ENCODE data around the gene EXOC8.
A peak's percentile ranks its signal among the peaks of the same experiment; 100 is the strongest.

EXOC8 gene

GRCh38 chr1:231348442-231348841 is 10.8 kb upstream of the EXOC8 start:
- no peak overlapping the region for H3K4me3 ChIP-seq (ENCODE audit: low read length)
- no peak overlapping the region for H2AFZ ChIP-seq (ENCODE audit: low read depth, low read length)
- no peaks in the 10 kb centered on the region for H3K27me3 ChIP-seq (ENCODE audit: low read depth, low read length)
- no peak overlapping the region for H3K27ac ChIP-seq (ENCODE audit: low read length)
- H3K4me2 ChIP-seq (ENCODE audit: low read length), result no peak overlapping the region
- H3K9me3 ChIP-seq (ENCODE audit: insufficient read depth, low read length), result no peaks in the 10 kb centered on the region
- no peaks in the 10 kb centered on the region for H4K20me1 ChIP-seq (ENCODE audit: insufficient read depth, low read length)
- TF ChIP-seq CTCF (IDR thresholded peaks at IDR 0.05; ENCODE audit: low read depth, low read length) (no peak), EZH2phosphoT487 (IDR thresholded peaks at IDR 0.05; ENCODE audit: low read depth) (no peak)
- no peaks in the 10 kb centered on the region for H3K4me1 ChIP-seq (ENCODE audit: low read length)
- H3K9ac ChIP-seq (ENCODE audit: low read length), result no peak overlapping the region
- 0 out of 2 replicates have a peak, but pooled peaks cover 1% of the 10 kb centered on the region for H3K79me2 ChIP-seq (ENCODE audit: low read length)
- H3K36me3 ChIP-seq (replicated peaks; ENCODE audit: low read depth, low read length), result peaks cover 30% of the 10 kb centered on the region

GRCh38 chr1:231347961-231348360 is 10.3 kb upstream of the EXOC8 start:
- H3K4me3 ChIP-seq (ENCODE audit: low read length), result no peak overlapping the region
- no peak for TF ChIP-seq EZH2phosphoT487 (IDR thresholded peaks at IDR 0.05; ENCODE audit: low read depth)
- TF ChIP-seq CTCF (IDR thresholded peaks at IDR 0.05; ENCODE audit: low read depth, low read length), result no peak
- H3K9ac ChIP-seq (ENCODE audit: low read length), result no peak overlapping the region
- H3K4me2 ChIP-seq (ENCODE audit: low read length), result no peak overlapping the region
- H3K27me3 ChIP-seq (ENCODE audit: low read depth, low read length), result no peaks in the 10 kb centered on the region
- H3K79me2 ChIP-seq (ENCODE audit: low read length), result 0 out of 2 replicates have a peak, but pooled peaks cover 3% of the 10 kb centered on the region
- no peaks in the 10 kb centered on the region for H3K9me3 ChIP-seq (ENCODE audit: insufficient read depth, low read length)
- no peaks in the 10 kb centered on the region for H3K4me1 ChIP-seq (ENCODE audit: low read length)
- peaks cover 32% of the 10 kb centered on the region for H3K36me3 ChIP-seq (replicated peaks; ENCODE audit: low read depth, low read length)
- H3K27ac ChIP-seq (ENCODE audit: low read length), result no peak overlapping the region
- no peaks in the 10 kb centered on the region for H4K20me1 ChIP-seq (ENCODE audit: insufficient read depth, low read length)
- H2AFZ ChIP-seq (ENCODE audit: low read depth, low read length), result no peak overlapping the region

GRCh38 chr1:231340328-231341013 is 2.8 kb upstream of the EXOC8 start:
- Histone ChIP-seq H2AFZ (ENCODE audit: low read depth, low read length) (no peak overlapping the region), H3K27me3 (ENCODE audit: low read depth, low read length) (no peaks in the 10 kb centered on the region), H3K9me3 (ENCODE audit: insufficient read depth, low read length) (no peaks in the 10 kb centered on the region), H3K36me3 (replicated peaks; ENCODE audit: low read depth, low read length) (peaks cover 15% of the 10 kb centered on the region), H3K9ac (ENCODE audit: low read length) (no peak overlapping the region), H3K27ac (ENCODE audit: low read length) (no peak overlapping the region), H4K20me1 (ENCODE audit: insufficient read depth, low read length) (no peaks in the 10 kb centered on the region), H3K4me1 (ENCODE audit: low read length) (peaks cover 25% of the 10 kb centered on the region), H3K4me3 (ENCODE audit: low read length) (no peak overlapping the region), H3K4me2 (ENCODE audit: low read length) (no peak overlapping the region), H3K79me2 (ENCODE audit: low read length) (peaks cover 51% of the 10 kb centered on the region)
- TF ChIP-seq CTCF (IDR thresholded peaks at IDR 0.05; ENCODE audit: low read depth, low read length) (no peak), EZH2phosphoT487 (IDR thresholded peaks at IDR 0.05; ENCODE audit: low read depth) (no peak)

GRCh38 chr1:231338270-231339128 is 847 bp upstream of the EXOC8 start, which contains the start of gene SPRTN:
Gene SPRTN (plus strand): TSS chr1:231338293. CDS start chr1:231338384, 91 bp downstream.
- H4K20me1 ChIP-seq (ENCODE audit: insufficient read depth, low read length), result no peaks in the 10 kb centered on the region
- H3K36me3 ChIP-seq (replicated peaks; ENCODE audit: low read depth, low read length), result peaks cover 17% of the 10 kb centered on the region
- H2AFZ ChIP-seq (ENCODE audit: low read depth, low read length), result peak within 1 kb of the TSS; percentile 90
- H3K9ac ChIP-seq (ENCODE audit: low read length), result peak within 1 kb of the TSS; percentile 79
- peak within 1 kb of the TSS; percentile 88 for H3K27ac ChIP-seq (ENCODE audit: low read length)
- peaks cover 70% of the 10 kb centered on the region for H3K79me2 ChIP-seq (ENCODE audit: low read length)
- H3K4me1 ChIP-seq (ENCODE audit: low read length), result peaks cover 42% of the 10 kb centered on the region
- peak within 1 kb of the TSS; percentile 96 for H3K4me2 ChIP-seq (ENCODE audit: low read length)
- no peaks in the 10 kb centered on the region for H3K9me3 ChIP-seq (ENCODE audit: insufficient read depth, low read length)
- no peaks in the 10 kb centered on the region for H3K27me3 ChIP-seq (ENCODE audit: low read depth, low read length)
- no peak for TF ChIP-seq CTCF (IDR thresholded peaks at IDR 0.05; ENCODE audit: low read depth, low read length)
- TF ChIP-seq EZH2phosphoT487 (IDR thresholded peaks at IDR 0.05; ENCODE audit: low read depth), result no peak
- peak within 1 kb of the TSS; percentile 92 for H3K4me3 ChIP-seq (ENCODE audit: low read length)

Measured in OCI-LY3 (cell line).